ENCODE data around the gene PTPRG. TPM values are rescaled to one million over a fixed set of nuclear protein-coding genes. Genes with fewer than 3 reads are reported as not detected.

PTPRG gene
- total RNA-seq, 1 experiment from 2014 or later, result 0.73 TPM

DNA sequence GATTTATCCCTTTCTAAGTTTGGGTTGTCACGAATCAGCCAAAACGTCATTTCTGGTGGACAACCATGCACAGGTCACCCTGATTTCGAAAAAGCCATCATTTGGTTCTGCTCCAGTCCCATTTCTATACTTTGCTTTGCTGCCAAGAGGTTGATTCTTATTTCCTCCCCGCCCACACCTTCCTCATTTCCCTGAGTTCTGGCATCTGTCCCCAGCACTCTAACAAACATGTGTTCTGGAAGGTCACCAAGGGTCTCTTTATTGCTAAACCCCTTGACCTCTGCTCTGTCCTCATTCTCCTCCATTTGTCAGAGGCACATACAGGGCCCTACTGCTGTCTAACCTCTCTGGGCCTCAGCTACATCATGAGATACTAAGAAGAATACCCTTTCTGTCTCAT, 36.4 kb upstream of the PTPRG start:
- Histone ChIP-seq H3F3A (ENCODE audit: low read length, unreplicated experiment) (no peaks in the 10 kb centered on the region), H2AFZ (ENCODE audit: low read length) (no peak overlapping the region), H3K4me3 (ENCODE audit: low read length) (no peak overlapping the region), H4K20me1 (ENCODE audit: low read length) (no peaks in the 10 kb centered on the region), H3K27me3 (ENCODE audit: low read length) (no peaks in the 10 kb centered on the region), H3K27ac (ENCODE audit: low read length) (no peak overlapping the region), H3K36me3 (ENCODE audit: low read depth, low read length) (no peaks in the 10 kb centered on the region), H3K4me1 (ENCODE audit: insufficient read depth, low read length) (no peaks in the 10 kb centered on the region), H3K9me2 (replicated peaks; ENCODE audit: low read length) (no peaks in the 10 kb centered on the region), H3K4me2 (ENCODE audit: low read length) (no peak overlapping the region), H3K9ac (ENCODE audit: low read length) (no peak overlapping the region), H3K9me3 (ENCODE audit: low read length) (no peaks in the 10 kb centered on the region), H3K79me2 (ENCODE audit: low read length) (no peaks in the 10 kb centered on the region)
- no peak for ATAC-seq
- CTCF ChIA-PET, result no interaction called here
- no TSS peak for BruUV-seq (replicated peaks)
- DNase-seq, result no peak
- TF ChIP-seq EZH2 (IDR thresholded peaks at IDR 0.05; ENCODE audit: low read length, unreplicated experiment), result no peak
- TF ChIP-seq, protein P1, sequence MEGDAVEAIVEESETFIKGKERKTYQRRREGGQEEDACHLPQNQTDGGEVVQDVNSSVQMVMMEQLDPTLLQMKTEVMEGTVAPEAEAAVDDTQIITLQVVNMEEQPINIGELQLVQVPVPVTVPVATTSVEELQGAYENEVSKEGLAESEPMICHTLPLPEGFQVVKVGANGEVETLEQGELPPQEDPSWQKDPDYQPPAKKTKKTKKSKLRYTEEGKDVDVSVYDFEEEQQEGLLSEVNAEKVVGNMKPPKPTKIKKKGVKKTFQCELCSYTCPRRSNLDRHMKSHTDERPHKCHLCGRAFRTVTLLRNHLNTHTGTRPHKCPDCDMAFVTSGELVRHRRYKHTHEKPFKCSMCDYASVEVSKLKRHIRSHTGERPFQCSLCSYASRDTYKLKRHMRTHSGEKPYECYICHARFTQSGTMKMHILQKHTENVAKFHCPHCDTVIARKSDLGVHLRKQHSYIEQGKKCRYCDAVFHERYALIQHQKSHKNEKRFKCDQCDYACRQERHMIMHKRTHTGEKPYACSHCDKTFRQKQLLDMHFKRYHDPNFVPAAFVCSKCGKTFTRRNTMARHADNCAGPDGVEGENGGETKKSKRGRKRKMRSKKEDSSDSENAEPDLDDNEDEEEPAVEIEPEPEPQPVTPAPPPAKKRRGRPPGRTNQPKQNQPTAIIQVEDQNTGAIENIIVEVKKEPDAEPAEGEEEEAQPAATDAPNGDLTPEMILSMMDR (conservative IDR thresholded peaks at IDR 0.05; ENCODE audit: low read depth, low read length), result no peak
- intact Hi-C loops (cut with micrococcal nuclease), result no loop called here
- POLR2A ChIA-PET (ENCODE audit: unreplicated experiment), result no interaction called here

DNA sequence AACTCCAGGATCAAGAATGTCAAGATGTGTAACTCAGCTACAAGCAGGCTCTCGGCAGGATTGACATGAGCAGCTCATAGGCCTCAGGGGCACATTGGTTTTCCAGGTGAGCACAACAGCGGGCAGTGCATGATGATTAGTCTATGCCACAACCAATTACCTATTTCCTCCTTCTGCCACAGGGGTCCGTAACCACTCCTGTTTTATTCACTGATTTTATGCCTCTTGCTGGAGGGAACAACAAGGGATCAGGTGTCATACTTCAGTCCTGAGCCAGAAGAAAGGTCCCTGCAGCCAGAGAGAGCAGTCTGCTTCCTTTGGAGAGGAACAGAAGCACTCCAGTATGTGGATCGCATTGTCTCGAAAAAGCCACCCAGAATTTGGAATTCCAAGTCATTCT, 35.1 kb upstream of the PTPRG start:
- no peak overlapping the region for H3K27ac ChIP-seq (ENCODE audit: low read length)
- H3K9me2 ChIP-seq (replicated peaks; ENCODE audit: low read length), result no peaks in the 10 kb centered on the region
- no peaks in the 10 kb centered on the region for H3K79me2 ChIP-seq (ENCODE audit: low read length)
- TF ChIP-seq, protein P1 (conservative IDR thresholded peaks at IDR 0.05; ENCODE audit: low read depth, low read length), result no peak
- TF ChIP-seq EZH2 (IDR thresholded peaks at IDR 0.05; ENCODE audit: low read length, unreplicated experiment) (no peak), EZH2phosphoT487 (IDR thresholded peaks at IDR 0.05; ENCODE audit: borderline replicate concordance, low read length) (no peak)
- H3K9me3 ChIP-seq (ENCODE audit: low read length), result no peaks in the 10 kb centered on the region
- ATAC-seq, result no peak
- intact Hi-C loops (cut with micrococcal nuclease), result no loop called here
- no TSS peak for BruUV-seq (replicated peaks)
- ChIA-PET CTCF (no interaction called here), POLR2A (ENCODE audit: unreplicated experiment) (no interaction called here)
- H3F3A ChIP-seq (ENCODE audit: low read length, unreplicated experiment), result no peaks in the 10 kb centered on the region
- no peak for DNase-seq
- no peaks in the 10 kb centered on the region for H4K20me1 ChIP-seq (ENCODE audit: low read length)
- H3K9ac ChIP-seq (ENCODE audit: low read length), result no peak overlapping the region
- no peak overlapping the region for H3K4me3 ChIP-seq (ENCODE audit: low read length)
- no peaks in the 10 kb centered on the region for H3K4me1 ChIP-seq (ENCODE audit: insufficient read depth, low read length)
- no peaks in the 10 kb centered on the region for H3K27me3 ChIP-seq (ENCODE audit: low read length)
- no peaks in the 10 kb centered on the region for H3K36me3 ChIP-seq (ENCODE audit: low read depth, low read length)
- no peak overlapping the region for H2AFZ ChIP-seq (ENCODE audit: low read length)
- H3K4me2 ChIP-seq (ENCODE audit: low read length), result no peak overlapping the region

DNA sequence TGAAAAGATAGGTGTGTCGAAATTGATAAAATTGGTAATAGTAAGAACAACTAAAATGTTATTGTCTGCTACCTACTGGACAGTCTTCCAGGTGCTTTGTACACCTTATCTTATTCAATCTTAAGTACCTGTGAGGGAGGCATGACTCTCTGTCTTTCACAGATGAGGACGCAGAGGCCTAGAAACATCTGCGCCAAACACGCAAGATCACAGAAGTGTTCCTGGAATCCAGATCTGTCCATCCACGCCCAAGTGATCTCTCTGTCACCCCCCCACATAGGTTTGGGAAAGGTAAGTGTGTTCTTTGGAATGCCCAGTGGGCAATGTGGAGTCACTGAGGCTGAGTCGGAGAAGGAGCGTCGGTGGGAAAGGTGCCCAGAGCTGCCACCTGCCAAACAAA, 34.4 kb upstream of the PTPRG start:
- Histone ChIP-seq H3K9me3 (ENCODE audit: low read length) (no peaks in the 10 kb centered on the region), H2AFZ (ENCODE audit: low read length) (no peak overlapping the region), H3K27me3 (ENCODE audit: low read length) (no peaks in the 10 kb centered on the region), H3K4me3 (ENCODE audit: low read length) (no peak overlapping the region), H3K9me2 (replicated peaks; ENCODE audit: low read length) (no peaks in the 10 kb centered on the region), H3F3A (ENCODE audit: low read length, unreplicated experiment) (no peaks in the 10 kb centered on the region), H3K27ac (ENCODE audit: low read length) (no peak overlapping the region), H3K36me3 (ENCODE audit: low read depth, low read length) (no peaks in the 10 kb centered on the region), H3K9ac (ENCODE audit: low read length) (no peak overlapping the region), H3K4me2 (ENCODE audit: low read length) (no peak overlapping the region), H3K4me1 (ENCODE audit: insufficient read depth, low read length) (no peaks in the 10 kb centered on the region), H4K20me1 (ENCODE audit: low read length) (no peaks in the 10 kb centered on the region), H3K79me2 (ENCODE audit: low read length) (no peaks in the 10 kb centered on the region)
- POLR2A ChIA-PET (ENCODE audit: unreplicated experiment), result no interaction called here
- no TSS peak for BruUV-seq (replicated peaks)
- TF ChIP-seq EZH2 (IDR thresholded peaks at IDR 0.05; ENCODE audit: low read length, unreplicated experiment) (no peak), EZH2phosphoT487 (IDR thresholded peaks at IDR 0.05; ENCODE audit: borderline replicate concordance, low read length) (no peak)
- TF ChIP-seq, protein P1 (conservative IDR thresholded peaks at IDR 0.05; ENCODE audit: low read depth, low read length), result no peak
- intact Hi-C loops (cut with micrococcal nuclease), result no loop called here
- ATAC-seq, result no peak
- CTCF ChIA-PET, result no interaction called here
- no peak for DNase-seq

All from PC-3 (cell line).